Measurements from ENCODE around the gene CCDC88C. TPM values are rescaled to one million over a fixed set of nuclear protein-coding genes. Genes with fewer than 3 reads are reported as not detected.
A peak's percentile ranks its signal among the peaks of the same experiment; 100 is the strongest.

Gene CCDC88C
- total and polyA plus RNA-seq, 3 donors from 2014 or later, result 36.5 to 51.3 (median 47.4) TPM

DNA sequence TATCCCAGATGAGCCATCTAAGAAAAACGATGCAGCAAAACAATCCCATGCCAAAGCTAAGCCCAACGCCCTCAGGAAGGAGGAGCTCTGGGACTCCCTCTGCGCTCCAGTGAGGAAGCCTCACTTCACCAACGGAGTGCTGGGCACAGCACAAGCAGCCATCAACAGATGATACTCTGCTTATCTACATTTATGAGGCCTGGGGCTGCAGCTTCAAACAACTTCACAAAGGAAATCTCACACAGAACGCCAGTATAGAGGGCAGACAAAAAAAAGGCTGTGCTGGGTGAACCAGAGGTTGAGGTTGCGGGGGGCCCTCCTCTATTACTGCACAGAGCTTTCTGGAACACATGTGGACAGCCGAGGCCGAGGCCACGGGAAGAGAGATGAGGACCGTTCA lies 138.3 kb downstream of the CCDC88C start:
- no peak overlapping the region for H3K27ac ChIP-seq
- no peaks in the 10 kb centered on the region for H3K36me3 ChIP-seq (ENCODE audit: low read depth, missing control alignments)
- peaks cover 26% of the 10 kb centered on the region for H3K4me1 ChIP-seq
- no peak for DNase-seq
- TF ChIP-seq, protein P1, sequence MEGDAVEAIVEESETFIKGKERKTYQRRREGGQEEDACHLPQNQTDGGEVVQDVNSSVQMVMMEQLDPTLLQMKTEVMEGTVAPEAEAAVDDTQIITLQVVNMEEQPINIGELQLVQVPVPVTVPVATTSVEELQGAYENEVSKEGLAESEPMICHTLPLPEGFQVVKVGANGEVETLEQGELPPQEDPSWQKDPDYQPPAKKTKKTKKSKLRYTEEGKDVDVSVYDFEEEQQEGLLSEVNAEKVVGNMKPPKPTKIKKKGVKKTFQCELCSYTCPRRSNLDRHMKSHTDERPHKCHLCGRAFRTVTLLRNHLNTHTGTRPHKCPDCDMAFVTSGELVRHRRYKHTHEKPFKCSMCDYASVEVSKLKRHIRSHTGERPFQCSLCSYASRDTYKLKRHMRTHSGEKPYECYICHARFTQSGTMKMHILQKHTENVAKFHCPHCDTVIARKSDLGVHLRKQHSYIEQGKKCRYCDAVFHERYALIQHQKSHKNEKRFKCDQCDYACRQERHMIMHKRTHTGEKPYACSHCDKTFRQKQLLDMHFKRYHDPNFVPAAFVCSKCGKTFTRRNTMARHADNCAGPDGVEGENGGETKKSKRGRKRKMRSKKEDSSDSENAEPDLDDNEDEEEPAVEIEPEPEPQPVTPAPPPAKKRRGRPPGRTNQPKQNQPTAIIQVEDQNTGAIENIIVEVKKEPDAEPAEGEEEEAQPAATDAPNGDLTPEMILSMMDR (IDR thresholded peaks at IDR 0.05), result no peak
- no peak for TF ChIP-seq POLR2A (IDR thresholded peaks at IDR 0.05)
- 84 to 90% methylated on average over 9 to 10 of the region's 10 CpGs for WGBS, 2 donors
- no peak overlapping the region for H3K4me3 ChIP-seq
- intact Hi-C loops (cut with DNase I; ENCODE audit: low total_unique reads), result no loop called here
- H3K9me3 ChIP-seq, result no peaks in the 10 kb centered on the region
- H3K27me3 ChIP-seq, result no peaks in the 10 kb centered on the region

DNA sequence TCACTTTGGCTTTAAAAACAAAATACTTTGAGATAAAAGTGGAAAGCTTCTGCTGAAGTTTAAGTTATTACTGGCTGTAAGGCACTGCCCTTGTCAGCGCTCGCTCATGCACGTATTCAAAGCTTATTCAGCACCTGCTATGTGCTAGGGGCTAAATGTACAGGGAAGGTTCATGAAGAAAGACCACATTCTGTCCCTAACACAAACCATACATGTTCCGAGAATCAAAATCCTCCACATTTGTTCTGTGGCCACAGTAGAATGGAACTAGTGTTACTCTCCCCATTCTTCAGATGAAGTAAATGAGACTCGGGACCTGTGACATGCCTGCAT lies 139.3 kb downstream of the CCDC88C start:
- H3K27me3 ChIP-seq, result no peaks in the 10 kb centered on the region
- H3K9me3 ChIP-seq, result no peaks in the 10 kb centered on the region
- peak overlapping the region in 1 of 2 donors; percentile 74 for H3K27ac ChIP-seq
- intact Hi-C loops (cut with DNase I; ENCODE audit: low total_unique reads), result no loop called here
- no peaks in the 10 kb centered on the region for H3K36me3 ChIP-seq (ENCODE audit: low read depth, missing control alignments)
- no peak for DNase-seq
- H3K4me3 ChIP-seq, result no peak overlapping the region
- TF ChIP-seq POLR2A (IDR thresholded peaks at IDR 0.05), result no peak
- TF ChIP-seq, protein P1 (IDR thresholded peaks at IDR 0.05), result no peak
- peaks cover 16% of the 10 kb centered on the region for H3K4me1 ChIP-seq
- 80 to 84% methylated on average over 5 of the region's 5 CpGs for WGBS, 2 donors

DNA sequence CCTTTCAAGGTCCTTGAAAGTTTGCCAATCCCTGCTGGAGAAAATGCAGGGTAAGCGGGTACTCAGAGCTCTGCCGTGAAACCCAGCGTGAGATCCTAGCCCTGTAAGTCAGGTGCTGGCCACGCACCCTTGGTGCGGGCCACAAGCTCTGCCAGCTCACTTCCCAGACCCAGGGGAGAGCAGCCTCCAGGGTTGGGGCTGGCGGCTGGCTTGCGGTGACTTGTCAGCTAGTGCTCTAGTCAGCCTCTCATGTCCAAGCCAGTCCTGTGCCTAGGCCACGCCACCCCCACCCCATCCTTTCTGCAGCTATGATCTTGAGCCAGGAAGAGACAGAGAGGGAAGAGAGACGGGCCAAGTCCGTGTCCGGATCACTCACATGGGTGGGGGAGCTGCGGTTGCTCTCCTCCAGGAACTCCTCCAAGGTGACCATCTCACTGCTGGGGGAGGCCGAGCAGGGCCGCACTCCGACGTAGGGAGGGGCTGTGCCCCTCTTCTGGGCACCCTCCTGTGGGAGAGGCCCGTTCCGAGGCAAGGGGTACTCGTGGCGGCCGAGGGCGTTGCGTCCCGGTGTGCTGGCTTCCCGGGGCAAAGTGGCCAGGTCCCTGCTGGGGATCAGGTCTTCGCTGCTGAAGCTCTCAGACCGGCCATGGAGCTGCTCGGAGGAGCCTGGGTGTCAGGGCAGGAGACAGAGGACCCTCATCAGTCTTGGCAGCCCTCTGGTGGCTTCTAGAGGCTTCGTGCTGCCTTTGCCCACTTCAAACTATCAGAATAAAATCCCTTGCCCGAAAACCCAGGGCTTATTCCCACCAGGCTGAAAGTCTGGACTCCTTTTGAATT lies 139.9 kb downstream of the CCDC88C start:
- peaks cover 18% of the 10 kb centered on the region for H3K4me1 ChIP-seq
- H3K9me3 ChIP-seq, result no peaks in the 10 kb centered on the region
- H3K36me3 ChIP-seq (ENCODE audit: low read depth, missing control alignments), result no peaks in the 10 kb centered on the region
- intact Hi-C loops (cut with DNase I; ENCODE audit: low total_unique reads), result no loop called here
- WGBS, 2 donors, result 64 to 69% methylated on average over 14 to 29 of the region's 30 CpGs
- DNase-seq, result no peak
- no peaks in the 10 kb centered on the region for H3K27me3 ChIP-seq
- no peak overlapping the region for H3K4me3 ChIP-seq
- no peak for TF ChIP-seq POLR2A (IDR thresholded peaks at IDR 0.05)
- TF ChIP-seq, protein P1 (IDR thresholded peaks at IDR 0.05), result no peak
- H3K27ac ChIP-seq, result peak overlapping the region; percentile 9 to 74

DNA sequence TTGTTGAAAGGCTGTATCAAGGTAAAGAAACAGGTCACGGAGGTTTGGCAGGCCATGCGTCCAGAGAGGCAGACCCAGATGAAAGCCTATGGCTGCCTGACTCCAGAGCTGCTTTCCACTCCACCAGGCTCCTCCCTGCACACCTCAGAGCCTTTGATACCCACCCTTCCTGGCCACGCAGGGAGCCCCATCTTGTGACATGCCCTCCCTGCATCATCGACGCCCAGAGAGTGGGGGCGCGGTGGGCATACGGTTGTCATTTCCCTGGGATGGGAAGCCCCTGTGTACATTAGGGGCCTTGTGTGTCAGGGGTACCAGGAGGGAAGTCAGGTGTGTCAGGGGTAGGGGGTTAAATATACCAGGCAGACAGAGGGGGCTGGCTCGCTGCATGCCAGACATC lies 142.8 kb downstream of the CCDC88C start:
- no peaks in the 10 kb centered on the region for H3K9me3 ChIP-seq
- H3K4me3 ChIP-seq, result no peak overlapping the region
- no peak overlapping the region for H3K27ac ChIP-seq
- no peaks in the 10 kb centered on the region for H3K36me3 ChIP-seq (ENCODE audit: low read depth, missing control alignments)
- no peak for TF ChIP-seq POLR2A (IDR thresholded peaks at IDR 0.05)
- TF ChIP-seq, protein P1 (IDR thresholded peaks at IDR 0.05), result no peak
- no peak for DNase-seq
- intact Hi-C loops (cut with DNase I; ENCODE audit: low total_unique reads), result no loop called here
- 95 to 96% methylated on average over 7 to 9 of the region's 9 CpGs for WGBS, 2 donors
- no peaks in the 10 kb centered on the region for H3K27me3 ChIP-seq
- peaks cover 31% of the 10 kb centered on the region for H3K4me1 ChIP-seq

DNA sequence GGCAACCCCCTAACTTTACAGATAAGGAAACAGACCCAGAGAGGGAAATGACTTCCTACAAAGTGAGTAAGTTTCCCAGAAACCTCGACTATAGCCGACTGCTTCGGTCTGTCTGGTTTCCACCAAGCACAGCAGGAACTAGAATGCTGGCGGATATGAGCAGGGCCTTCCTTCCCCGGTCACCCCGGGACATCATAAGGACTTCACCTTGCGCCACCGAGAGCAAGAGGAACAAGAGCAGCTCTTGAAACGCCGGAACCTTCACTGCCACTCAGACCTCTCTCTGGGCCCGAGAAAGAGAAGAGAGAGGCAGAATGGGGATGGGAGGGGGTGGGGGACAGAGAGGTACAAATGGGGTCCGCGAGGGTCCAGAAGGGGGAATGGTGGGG lies 143.7 kb downstream of the CCDC88C start:
- intact Hi-C loops (cut with DNase I; ENCODE audit: low total_unique reads), result no loop called here
- Histone ChIP-seq H3K27ac (no peak overlapping the region), H3K36me3 (ENCODE audit: low read depth, missing control alignments) (no peaks in the 10 kb centered on the region), H3K4me1 (peaks cover 38% of the 10 kb centered on the region), H3K4me3 (no peak overlapping the region), H3K27me3 (no peaks in the 10 kb centered on the region), H3K9me3 (no peaks in the 10 kb centered on the region)
- TF ChIP-seq, protein P1 (IDR thresholded peaks at IDR 0.05), result no peak
- TF ChIP-seq POLR2A (IDR thresholded peaks at IDR 0.05), result no peak
- WGBS, 2 donors, result 92 to 93% methylated on average over 10 to 13 of the region's 13 CpGs
- no peak for DNase-seq
